WERI-Rb-1 (cell line): Measurements from ENCODE around the gene SNX32.

ENCODE experiments used
- DNase-seq: peaks from one replicate; pipeline ENCODE4 v3.0.0-alpha.2; 2020
- H3K27ac ChIP-seq: fragments of 250-450 bp; sonication (Bioruptor Pico); 2 replicates; pipeline ENCODE4 v1.5.1; 2020; ENCODE audit warnings: mild to moderate bottlenecking, moderate library complexity
- H3K27me3 ChIP-seq: fragments of 250-450 bp; sonication (Bioruptor Pico); 2 replicates; pipeline ENCODE4 v1.5.1; 2021; ENCODE audit warnings: mild to moderate bottlenecking, low read depth, moderate library complexity; ENCODE audit not compliant: insufficient read depth, severe bottlenecking
- H3K36me3 ChIP-seq: fragments of 250-450 bp; sonication (Bioruptor Pico); 2 replicates; pipeline ENCODE4 v1.5.1; 2020; ENCODE audit warnings: mild to moderate bottlenecking, moderate library complexity
- H3K4me3 ChIP-seq: 2 replicates; pipeline ENCODE4 v1.5.1; 2011; ENCODE audit warnings: low read depth, mild to moderate bottlenecking, control low read depth, low read length
- H3K9me3 ChIP-seq: fragments of 250-450 bp; sonication (Bioruptor Pico); 2 replicates; pipeline ENCODE4 v1.5.1; 2021; ENCODE audit warnings: mild to moderate bottlenecking, moderate library complexity; ENCODE audit not compliant: severe bottlenecking
- TF ChIP-seq, protein P1 (sequence below): IDR thresholded peaks from 2 replicates; pipeline ENCODE4 v1.5.1; 2011; ENCODE audit warnings: low read depth, mild to moderate bottlenecking, control low read depth, inconsistent platforms, low read length

The SNX32 gene

DNA sequence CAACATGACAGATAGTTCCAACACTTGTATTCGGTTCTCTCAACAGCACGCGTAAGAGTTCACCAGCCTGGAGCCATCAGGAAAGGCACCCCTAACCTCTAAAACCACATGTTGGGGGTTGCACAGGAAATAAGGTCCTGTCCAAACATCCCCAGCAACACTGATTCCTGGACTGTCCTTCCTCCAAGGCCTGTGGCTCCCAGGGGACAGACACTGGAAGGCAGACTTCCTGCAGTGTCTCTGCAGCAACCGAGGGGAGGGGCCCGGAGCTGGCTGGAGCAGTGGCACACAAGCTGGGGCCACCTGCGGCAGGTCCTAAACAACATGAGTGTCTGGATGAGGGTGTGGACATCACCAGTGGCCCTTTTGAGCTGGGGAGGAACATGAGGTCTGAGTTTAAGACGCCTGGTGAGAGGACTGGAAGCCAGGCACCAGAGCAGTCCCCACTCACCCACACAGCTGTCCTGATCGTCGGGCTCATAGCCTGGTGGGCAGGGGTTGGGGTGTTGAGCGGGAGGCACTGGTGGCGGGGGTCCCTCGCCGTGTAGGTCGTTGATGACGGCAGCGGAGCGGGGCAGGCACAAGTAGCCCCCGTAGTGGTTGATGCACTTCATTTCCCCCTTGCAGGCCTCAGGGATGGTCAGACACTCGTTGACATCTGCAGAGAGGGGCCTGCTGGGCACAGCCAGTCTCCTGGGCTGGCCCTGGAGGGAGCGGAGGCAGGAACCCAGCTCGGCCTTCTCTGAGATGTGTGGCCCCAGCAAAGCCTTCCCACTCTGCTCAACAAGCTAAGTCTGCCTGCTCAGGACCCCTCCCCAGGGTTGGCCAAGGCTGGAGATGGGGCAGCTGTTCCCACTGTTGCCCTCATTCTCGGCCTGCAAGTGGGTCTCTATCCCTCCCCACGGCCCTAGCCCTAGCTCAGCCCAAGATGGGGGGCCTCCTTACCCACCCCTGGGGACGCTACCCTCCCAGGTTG is 37.2 kb downstream of the SNX32 start:
- TF ChIP-seq, protein P1, sequence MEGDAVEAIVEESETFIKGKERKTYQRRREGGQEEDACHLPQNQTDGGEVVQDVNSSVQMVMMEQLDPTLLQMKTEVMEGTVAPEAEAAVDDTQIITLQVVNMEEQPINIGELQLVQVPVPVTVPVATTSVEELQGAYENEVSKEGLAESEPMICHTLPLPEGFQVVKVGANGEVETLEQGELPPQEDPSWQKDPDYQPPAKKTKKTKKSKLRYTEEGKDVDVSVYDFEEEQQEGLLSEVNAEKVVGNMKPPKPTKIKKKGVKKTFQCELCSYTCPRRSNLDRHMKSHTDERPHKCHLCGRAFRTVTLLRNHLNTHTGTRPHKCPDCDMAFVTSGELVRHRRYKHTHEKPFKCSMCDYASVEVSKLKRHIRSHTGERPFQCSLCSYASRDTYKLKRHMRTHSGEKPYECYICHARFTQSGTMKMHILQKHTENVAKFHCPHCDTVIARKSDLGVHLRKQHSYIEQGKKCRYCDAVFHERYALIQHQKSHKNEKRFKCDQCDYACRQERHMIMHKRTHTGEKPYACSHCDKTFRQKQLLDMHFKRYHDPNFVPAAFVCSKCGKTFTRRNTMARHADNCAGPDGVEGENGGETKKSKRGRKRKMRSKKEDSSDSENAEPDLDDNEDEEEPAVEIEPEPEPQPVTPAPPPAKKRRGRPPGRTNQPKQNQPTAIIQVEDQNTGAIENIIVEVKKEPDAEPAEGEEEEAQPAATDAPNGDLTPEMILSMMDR = no peak
- H3K27ac ChIP-seq = no peak overlapping the region
- peaks cover 21% of the 10 kb centered on the region for H3K36me3 ChIP-seq
- no peaks in the 10 kb centered on the region for H3K27me3 ChIP-seq
- DNase-seq = no peak
- no peaks in the 10 kb centered on the region for H3K9me3 ChIP-seq
- H3K4me3 ChIP-seq = no peak overlapping the region

GRCh38 chr11:65871811-65872548 is 38.2 kb downstream of the SNX32 start:
- H3K9me3 ChIP-seq = no peaks in the 10 kb centered on the region
- peak; percentile 55 for DNase-seq
- H3K27me3 ChIP-seq = no peaks in the 10 kb centered on the region
- H3K27ac ChIP-seq = peak overlapping the region; percentile 52
- H3K36me3 ChIP-seq = peaks cover 11% of the 10 kb centered on the region
- TF ChIP-seq, protein P1 = peak; percentile 27; the same call in 1 of the 2 replicates
- peak overlapping the region; percentile 74 for H3K4me3 ChIP-seq

GRCh38 chr11:65872586-65873317 is 39.0 kb downstream of the SNX32 start, which contains the start of gene EFEMP2:
EFEMP2 (minus strand) TSS chr11:65872800; CDS start chr11:65872354, 446 bp downstream.
- Histone ChIP-seq H3K4me3 (peak within 1 kb of the TSS; percentile 74), H3K9me3 (no peaks in the 10 kb centered on the region), H3K27me3 (no peaks in the 10 kb centered on the region), H3K36me3 (peaks cover 5% of the 10 kb centered on the region), H3K27ac (peak within 1 kb of the TSS; percentile 54)
- DNase-seq = no peak
- TF ChIP-seq, protein P1 = no peak

- peak overlapping the region; percentile 54 for H3K27ac ChIP-seq
- DNase-seq = peak; percentile 95
These were observed 39.8 kb downstream of the SNX32 start for GRCh38 chr11:65873318-65874156.

More at GRCh38 chr11:65873318-65874156, 39.8 kb downstream of the SNX32 start:
- Histone ChIP-seq H3K36me3 (no peaks in the 10 kb centered on the region), H3K27me3 (no peaks in the 10 kb centered on the region), H3K9me3 (no peaks in the 10 kb centered on the region), H3K4me3 (peak overlapping the region; percentile 74)
- TF ChIP-seq, protein P1 = no peak
